Activated CD8-positive, alpha-beta memory T cell treated with anti-CD3 and anti-CD28 coated beads for 4 hours (primary cell): ENCODE measurements around the gene HMCN2.

ENCODE experiments used
- DNase-seq, 2 donors: peaks; one replicate each; pipeline ENCODE4 v3.0.0-alpha.2; 2020; ENCODE audit warnings: low read depth in 2 of 2

Gene HMCN2

DNA sequence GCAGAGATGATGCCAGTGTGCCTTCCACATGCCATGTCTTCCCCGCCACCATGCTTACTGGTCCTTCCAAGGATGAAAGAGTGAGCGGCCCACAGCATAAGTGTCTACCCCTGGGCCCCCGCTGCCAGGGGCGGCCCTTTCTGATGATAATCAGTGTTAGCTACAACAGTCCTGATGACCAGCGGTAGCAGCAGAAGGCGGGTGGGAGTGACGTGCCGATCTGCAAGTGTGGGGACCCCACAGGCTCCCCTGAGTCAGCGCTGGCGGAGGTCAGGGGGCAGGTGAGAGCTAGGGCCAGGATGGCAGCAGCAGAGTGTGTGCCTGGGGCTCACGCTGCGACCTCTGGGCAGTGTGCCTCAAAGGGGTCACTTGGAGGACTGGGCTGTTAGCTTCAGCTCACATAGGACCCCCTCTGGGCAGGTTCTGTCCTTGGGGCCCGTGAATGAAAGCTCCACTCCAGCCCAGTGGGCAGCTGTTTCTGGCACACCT lies 80.4 kb downstream of the HMCN2 start:
- no peak for DNase-seq

DNA sequence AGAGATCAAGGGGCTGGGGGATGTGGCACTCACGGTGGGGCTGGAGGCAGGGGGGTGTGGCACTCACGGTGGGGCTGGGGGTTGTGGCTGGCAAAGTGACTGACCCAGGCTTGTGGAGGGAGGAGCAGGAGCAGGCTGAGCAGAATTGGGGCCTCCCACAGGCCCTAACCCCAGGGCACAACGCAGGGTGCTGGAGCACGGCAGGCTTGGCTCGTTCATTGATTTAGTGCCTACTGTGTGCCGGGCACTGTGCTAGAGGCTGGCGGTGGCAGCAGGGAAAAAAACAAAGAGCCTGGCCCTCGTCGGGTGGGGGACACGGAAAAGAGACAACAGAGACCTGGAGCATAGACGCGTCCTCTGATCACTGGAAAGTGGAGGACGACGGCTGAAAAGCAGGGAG lies 80.9 kb downstream of the HMCN2 start:
- DNase-seq = no peak

DNA sequence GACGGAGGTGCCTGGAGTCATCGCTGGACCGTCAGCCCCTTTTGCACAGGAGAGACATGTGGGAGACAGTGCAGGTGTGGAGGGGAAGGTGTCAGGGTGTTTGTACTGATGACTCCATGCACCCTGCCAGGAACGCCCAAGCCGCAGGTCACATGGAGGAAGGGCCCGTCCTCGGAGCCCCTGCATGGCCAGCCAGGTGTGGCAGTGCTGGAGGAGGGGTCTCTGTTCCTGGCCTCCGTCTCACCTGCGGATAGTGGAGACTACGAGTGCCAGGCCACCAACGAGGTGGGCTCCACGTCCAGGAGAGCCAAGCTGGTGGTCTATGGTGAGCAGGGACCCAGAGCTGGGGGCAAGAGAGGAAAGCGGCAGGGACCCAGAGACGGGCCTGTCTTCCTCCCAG lies 81.5 kb downstream of the HMCN2 start:
- DNase-seq = no peak

DNA sequence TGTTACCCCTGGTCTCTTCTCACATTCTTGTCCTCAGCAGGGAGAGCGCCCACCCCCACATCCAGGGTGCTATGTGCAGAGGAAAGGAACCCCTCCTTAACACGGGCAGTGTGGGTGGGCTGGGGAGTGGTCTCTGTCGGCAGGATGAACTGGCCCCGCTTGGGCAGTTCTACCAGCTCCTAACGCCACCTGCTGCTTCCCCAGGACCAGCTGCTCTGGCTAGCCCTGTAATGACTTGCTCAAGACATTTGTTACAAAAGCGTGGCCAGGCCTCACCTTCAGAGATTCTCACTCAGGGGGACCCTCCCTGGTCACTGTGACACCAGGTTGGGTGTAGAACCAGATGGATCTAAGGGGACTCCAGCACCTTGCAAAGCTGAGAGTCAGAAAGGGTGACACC lies 82.4 kb downstream of the HMCN2 start:
- no peak for DNase-seq

DNA sequence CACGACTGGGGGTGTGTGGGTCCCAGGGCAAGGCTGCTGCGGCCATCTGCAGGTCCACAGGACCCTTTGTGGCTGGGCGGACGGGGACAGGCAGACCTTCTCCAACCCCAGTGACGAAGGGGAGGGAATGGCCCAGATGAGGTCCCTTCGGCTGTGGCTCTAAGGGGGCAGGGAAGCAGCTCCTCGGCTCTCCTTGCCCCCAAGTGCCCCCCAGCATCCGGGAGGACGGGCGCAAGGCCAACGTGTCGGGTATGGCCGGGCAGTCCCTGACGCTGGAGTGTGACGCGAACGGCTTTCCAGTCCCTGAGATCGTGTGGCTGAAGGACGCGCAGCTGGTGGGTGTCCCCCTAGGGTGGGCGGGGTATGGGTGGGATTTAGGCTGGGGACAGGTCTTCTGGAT lies 82.8 kb downstream of the HMCN2 start:
- no peak for DNase-seq

DNA sequence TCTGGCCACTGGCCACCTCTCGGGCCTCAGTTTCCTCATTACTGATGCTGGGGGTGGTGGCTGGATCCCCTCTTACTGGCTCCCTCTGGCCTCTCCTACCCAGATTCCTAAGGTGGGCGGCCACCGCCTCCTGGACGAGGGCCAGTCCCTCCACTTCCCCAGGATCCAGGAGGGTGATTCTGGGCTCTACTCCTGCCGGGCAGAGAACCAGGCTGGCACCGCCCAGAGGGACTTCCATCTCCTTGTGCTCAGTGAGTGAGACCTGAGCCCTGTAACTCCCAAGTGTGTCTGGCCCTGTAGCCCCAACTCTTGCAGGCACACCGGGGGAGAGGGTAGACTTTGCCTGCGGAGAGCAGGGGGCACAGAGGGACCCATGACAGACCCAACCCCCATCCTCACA lies 83.3 kb downstream of the HMCN2 start:
- DNase-seq = no peak

DNA sequence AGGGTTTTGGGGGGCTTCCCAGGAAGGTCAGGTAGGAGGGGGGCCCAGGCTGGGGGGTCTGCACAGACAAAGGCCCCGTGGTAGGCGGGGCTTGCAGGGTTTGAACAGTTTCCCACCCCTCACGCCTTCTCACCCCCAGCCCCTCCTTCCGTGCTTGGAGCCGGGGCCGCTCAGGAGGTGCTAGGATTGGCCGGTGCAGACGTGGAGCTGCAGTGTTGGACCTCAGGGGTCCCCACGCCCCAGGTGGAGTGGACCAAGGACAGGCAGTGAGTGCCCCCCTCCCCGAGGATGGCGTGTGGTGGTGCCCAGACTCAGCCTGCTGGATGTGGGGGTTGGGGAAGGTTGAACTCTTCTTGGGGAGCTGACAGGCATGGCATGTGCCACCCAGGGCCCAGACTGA lies 83.8 kb downstream of the HMCN2 start:
- no peak for DNase-seq

DNA sequence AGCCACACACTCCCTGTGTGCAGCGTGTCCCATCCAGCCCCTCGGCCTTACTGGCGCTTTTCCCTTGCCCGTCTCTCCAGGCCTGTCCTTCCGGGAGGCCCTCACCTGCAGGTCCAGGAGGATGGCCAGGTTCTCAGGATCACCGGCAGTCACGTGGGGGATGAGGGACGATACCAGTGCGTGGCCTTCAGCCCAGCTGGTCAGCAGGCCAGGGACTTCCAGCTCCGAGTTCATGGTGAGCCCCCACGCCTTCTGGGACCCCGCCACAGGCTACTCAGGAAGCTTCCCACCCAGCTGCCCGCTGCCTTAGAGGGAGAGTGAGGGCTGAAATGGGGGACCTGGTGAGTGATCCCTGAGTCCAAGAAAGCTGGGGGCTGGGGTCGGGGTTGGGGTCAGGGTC lies 85.8 kb downstream of the HMCN2 start:
- no peak for DNase-seq

DNA sequence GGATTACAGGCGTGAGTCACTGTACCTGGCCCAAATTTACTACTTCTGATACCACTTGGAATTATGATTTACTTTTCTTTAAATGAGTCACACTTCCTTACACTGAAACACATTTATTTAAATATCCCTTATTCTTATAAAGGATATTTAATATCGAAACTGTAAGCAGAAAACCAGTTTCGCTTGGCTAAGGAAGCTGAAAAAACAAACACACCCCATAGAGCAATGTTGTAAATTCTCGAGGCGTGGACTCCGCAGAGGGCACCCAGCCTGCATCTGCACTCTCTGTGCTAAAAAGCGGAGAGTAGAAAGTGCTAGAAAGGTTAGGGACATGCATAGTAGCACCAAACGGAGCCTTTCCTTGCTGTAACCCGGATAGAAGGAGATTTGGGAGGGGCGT lies 86.5 kb downstream of the HMCN2 start:
- DNase-seq = no peak

DNA sequence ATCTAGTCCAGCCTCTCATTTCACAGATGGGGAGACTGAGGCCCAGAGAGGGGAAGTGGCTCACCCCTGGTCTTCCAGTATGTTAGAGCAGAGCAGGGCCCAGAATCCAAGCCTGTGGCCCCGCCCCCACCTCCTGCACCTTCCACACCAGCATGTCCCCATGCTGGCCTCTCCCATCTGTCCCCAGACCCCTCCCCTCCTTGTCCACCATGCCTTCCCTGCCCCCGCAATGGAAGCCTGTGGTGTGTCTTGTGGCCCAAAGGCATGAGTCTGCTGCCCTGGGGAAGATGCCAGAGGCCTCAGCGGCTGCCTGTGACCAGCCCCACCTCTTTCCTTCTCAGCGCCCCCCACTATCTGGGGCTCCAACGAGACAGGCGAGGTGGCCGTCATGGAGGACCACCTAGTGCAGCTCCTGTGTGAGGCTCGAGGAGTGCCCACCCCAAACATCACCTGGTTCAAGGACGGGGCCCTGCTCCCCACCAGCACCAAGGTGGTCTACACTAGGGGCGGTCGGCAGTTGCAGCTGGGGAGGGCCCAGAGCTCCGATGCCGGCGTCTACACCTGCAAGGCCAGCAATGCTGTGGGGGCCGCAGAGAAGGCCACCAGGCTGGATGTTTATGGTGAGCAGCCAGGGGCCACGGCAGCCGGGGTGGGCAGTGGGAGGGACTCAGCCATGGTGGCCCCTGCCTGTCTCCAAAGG lies 87.2 kb downstream of the HMCN2 start:
- no peak for DNase-seq

DNA sequence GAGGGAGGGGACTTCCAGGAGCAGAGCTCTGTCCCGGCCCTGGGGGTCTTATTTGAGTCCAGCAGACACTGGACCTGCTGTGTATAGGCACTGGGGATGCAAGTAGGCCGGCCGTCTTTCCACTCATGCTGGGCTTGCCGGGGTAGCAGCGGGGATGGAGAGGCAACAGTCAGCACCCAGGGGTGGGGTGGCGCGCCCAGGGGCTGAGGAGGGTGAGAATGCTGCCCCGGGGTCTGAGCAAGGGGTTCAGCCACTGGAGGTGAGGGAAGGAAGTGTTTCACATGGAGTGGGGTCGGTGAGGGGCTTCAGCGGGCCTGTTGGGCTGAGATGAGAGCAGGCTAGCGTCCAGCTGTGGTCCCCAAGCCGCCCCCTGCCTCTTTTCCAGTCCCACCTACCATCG lies 88.8 kb downstream of the HMCN2 start:
- no peak for DNase-seq

DNA sequence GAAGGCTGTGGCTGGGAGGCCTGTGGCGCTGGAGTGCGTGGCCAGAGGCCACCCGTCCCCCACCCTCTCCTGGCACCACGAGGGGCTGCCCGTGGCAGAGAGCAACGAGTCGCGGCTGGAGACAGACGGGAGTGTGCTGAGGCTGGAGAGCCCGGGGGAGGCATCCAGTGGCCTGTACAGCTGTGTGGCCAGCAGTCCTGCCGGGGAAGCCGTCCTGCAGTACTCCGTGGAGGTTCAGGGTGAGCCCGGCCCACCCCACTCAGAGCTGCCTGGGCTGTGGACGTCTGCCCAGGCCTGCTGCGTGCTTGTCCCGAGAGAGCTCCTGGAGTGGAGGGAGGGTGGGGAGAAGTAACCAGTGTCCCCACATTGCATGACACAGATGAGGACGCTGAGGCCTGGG lies 89.2 kb downstream of the HMCN2 start:
- DNase-seq = no peak

DNA sequence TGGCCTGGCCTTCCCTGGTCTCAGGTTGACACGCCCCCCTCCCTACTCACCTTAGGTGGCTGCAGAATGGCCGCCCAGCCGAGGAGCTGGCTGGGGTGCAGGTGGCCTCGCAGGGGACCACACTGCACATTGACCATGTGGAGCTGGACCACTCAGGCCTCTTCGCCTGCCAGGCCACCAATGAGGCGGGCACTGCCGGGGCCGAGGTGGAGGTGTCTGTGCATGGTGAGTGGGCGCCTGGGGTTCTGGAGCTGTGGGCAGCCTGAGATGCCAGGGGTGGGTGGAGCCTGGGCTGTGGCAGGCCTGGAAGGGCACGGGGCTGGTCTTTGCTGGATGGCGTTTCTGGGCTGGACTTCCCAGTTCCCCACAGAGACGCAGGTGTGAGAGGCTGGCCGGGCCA lies 90.5 kb downstream of the HMCN2 start:
- DNase-seq = no peak

DNA sequence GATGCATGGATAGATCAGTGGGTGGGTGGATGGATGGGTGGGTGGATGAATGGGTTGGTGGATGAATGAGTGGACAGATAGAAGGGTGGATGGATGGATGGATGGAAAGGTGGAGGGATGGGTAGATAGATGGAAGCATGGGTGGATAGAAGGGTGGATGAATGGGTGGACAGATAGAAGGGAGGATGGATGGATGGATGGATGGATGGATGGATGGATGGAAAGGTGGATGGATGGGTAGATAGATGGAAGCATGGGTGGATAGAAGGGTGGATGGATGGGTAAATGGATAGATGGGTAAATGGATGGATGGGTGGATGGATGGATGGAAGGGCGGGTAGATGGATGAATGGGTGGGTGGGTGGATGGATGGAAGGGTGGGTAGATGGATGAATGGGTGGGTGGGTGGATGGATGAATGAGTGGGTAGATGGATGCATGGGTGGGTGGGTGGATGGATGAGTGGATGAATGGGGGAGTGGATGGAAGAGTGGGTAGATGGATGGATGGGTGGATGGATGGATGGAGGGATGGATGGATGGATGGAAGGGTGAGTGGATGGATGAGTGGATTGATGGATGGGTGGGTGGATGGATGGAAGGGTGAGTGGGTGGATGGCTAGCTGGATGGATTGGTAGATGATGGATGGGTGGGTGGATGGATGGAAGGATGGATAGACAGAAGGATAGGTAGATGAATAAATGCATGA lies 91.5 kb downstream of the HMCN2 start:
- DNase-seq = no peak

DNA sequence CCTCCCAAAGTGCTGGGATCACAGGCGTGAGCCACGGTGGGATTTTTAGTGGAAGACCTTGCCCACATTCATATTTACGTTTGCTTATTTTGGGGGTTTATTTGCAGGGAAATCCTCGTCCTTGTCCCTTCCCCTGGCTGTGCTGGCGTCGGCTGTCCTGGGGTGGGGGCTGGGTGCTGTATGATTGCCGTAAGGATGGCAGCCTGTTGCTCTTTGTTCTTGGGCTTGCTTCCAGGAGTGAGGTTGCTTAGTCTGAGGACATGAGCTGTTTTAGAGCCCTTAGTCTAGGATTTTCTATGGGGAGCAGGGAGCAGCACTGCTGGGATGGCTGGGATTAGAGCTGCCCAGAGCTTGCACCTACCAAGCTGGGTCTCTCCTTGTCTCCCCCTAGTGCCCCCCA lies 93.4 kb downstream of the HMCN2 start:
- DNase-seq = no peak

DNA sequence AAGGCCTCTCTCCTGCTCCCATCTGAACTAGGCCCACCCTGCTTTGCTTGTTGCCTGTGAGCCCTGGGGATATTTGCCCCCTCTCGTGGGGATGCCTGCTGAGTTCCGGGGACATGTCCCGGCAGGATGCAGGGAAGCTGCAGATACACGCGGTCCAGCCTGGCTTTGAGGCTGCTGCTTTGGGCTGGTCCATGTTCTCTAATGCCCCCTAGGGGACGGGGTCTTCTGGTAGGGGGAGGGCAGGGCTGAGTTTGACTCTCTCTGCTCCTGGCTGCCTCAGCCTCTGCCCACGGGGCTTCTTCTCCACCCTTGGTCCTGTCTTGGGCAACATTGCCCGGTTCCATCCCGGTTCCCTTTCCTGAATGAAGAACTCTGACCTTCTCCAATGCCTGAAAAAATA lies 94.3 kb downstream of the HMCN2 start:
- no peak for DNase-seq

DNA sequence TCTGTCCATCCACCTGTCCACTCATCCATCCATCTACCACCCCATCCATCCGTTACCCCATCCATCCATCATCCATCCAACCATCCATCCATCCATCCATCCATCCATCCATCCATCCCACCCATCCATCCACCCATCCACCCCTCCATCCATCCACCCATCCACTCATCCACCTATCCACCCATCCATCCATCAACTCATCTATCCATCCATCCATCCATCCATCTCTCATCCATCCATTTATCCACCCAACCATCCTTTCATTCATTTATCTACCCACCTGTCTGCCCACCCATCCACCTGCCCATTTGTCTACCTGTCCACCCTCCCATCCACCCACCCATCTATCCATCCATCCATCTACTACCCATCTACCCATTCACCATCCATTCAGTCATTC lies 95.1 kb downstream of the HMCN2 start:
- DNase-seq = no peak

DNA sequence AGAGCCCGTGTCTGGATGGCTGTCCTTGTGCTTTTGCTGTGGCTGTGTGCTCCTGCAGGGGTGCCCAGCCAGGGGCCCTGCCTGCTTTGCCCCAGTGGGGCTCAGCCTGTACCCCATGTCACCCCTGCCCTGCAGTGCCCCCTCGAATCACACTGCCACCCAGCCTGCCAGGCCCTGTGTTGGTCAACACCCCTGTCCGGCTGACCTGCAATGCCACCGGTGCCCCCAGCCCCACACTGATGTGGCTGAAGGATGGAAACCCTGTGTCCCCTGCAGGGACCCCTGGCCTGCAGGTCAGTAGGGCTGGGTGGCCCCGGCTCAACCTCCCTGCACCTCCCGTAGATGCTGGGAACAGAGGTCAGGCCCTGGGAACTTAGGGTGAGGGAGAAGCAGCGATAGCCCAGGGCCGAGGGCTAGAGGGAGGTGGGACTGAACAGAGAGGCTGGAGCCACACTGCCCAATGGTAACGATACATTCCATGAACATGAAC lies 96.4 kb downstream of the HMCN2 start:
- DNase-seq = no peak

DNA sequence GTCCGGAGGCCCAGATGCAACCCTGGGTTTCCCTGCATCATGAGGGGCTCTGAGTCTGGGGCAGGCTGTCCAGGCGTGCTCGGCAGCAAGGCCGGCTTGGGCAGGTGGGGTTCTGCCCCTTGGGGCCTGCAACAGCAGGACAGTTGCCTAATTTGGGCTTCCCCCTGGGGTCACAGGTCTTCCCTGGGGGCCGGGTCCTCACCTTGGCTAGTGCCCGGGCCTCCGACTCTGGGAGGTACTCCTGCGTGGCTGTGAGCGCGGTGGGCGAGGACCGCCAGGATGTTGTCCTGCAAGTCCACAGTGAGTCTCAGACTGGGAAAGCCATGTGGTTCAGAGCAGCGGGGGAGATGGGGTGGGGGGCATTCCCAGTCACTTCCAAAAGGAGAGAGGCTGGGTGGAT lies 97.1 kb downstream of the HMCN2 start:
- no peak for DNase-seq

DNA sequence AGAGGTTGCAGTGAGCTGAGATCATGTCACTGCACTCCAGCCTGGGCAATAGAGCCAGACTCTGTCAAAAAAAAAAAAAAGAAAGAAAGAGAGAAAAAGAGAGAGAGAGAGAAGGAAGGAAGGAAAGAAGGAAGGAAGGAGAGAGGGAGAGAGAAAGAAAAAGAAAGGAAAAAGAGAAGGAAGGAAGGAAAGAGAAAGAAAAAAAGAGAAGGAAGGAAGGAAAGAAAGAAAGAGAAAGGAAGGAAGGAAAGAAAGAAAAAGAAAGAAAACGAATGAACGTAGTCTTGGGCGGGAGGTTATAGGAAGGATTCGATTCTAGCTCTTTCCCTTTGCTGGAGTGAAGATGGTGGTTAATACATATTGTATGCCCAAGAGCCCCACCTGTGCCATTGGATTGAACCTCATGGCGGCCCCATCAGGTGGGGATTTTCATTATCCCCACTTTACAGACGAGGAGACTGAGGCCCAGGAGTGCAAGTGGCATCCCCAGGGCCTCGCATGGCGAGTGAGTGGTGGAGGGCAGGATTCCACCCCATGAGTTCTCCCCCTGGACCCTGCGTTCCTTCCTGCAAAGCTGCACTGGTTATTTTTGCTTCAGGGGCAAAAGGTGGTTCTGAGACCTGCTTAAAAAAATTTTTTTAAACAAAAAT lies 98.3 kb downstream of the HMCN2 start:
- no peak for DNase-seq

DNA sequence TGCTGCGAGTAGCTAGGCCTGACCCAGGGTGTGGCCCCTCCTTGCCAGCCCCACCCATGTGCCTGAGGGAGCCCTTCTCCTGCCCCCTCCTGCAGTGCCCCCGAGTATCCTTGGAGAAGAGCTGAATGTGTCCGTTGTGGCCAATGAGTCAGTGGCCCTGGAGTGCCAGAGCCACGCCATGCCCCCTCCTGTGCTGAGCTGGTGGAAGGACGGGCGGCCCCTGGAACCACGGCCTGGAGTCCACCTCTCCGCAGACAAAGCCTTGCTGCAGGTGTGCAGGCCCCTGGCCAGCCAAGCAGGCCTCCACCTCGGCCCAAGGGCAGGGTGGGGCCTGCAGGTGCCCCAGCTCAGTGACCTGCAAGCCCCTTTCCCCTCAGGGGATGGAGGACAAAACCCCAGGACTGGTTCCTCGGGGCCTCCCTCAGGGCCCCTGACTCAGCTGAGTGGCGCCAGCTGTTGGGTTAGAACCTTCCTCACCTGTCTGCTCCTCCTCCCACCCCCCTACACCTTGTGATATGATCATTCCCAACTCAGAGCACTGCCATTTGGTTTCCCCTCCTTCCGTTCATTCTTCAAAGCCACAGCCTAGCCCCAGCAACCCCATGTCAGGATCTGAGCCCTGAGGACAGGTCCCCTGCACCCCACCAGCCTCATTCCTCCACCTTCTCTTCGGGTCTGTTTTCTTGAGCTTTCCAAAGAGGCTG lies 99.2 kb downstream of the HMCN2 start:
- DNase-seq = no peak

DNA sequence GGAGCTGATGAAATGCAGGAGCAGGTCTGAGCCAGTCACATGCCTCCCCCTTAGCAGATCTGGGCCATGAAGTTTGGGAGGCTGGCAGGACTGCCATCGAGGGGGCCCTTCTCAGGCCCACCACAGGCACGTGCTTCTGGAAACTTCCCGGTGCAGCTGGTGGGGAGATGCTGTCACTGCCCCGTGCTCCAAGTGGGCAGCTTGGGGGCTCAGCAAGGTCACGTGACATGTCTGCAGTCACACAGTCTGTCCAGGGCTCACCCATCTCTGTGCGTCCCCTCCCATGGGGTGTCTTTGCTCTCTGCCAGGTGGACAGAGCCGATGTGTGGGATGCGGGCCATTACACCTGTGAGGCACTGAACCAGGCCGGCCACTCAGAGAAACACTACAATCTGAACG lies 99.8 kb downstream of the HMCN2 start:
- no peak for DNase-seq
